Adrenal gland (tissue), 5 donors: ENCODE measurements around the gene C14orf93.

Experiments
- CTCF ChIP-seq, 6 experiments: fragments of 450-650 bp in 4 of 6; fragments of 200-600 bp in 2 of 6; sonication (generic) in 1 of 6; IDR thresholded peaks; 1 replicate in 5 of 6; 2 replicates in 1 of 6; pipeline versions ENCODE4 v1.5.1 to v1.8.0; 2016 to 2021; ENCODE audit warnings: antibody characterized with exemption in 6 of 6, mild to moderate bottlenecking in 2 of 6, moderate library complexity in 1 of 6
- POLR2A ChIP-seq, 2 donors: fragments of 450-650 bp; IDR thresholded peaks; one replicate each; pipeline ENCODE4 v1.6.1; 2017; ENCODE audit warnings: antibody characterized with exemption in 2 of 2, mild to moderate bottlenecking in 2 of 2, moderate library complexity in 1 of 2
- donor health status: DM: no; HTN: no; CAD: no.

- no peak for TF ChIP-seq CTCF (IDR thresholded peaks at IDR 0.05)
- no peak for TF ChIP-seq POLR2A (IDR thresholded peaks at IDR 0.05)
Observed at GRCh38 chr14:23024612-23025075, 14.7 kb upstream of the C14orf93 start.
